GM21390 (cell line): ENCODE data around the gene LYPD3.
A peak's percentile ranks its signal among the peaks of the same experiment; 100 is the strongest.

ENCODE experiments used
- ATAC-seq: cut with Tn5 transposase; IDR thresholded peaks from one replicate; pipeline ENCODE4 v1.9.1; 2021; ENCODE audit not compliant: unreplicated experiment

LYPD3 gene

DNA sequence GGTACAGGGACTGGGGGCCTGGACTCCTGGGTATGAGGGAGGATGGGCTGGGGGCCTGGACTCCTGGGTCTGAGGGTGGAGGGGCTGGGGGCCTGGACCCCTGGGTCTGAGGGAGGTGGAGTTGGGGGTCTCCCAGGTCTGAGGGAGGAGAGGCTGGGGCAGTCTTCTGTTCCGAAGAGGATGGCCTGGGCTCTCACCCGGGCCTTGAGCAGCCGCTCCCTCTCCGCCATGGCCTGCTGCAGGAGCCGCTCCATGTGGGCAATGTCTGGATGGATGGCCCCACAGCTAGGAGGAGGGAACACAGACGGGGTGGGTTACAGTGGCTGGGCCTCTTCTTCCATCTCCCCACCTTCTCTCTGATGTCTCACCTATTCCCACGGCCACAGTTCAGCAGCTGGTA is 21.0 kb upstream of the LYPD3 start:
- ATAC-seq = no peak

DNA sequence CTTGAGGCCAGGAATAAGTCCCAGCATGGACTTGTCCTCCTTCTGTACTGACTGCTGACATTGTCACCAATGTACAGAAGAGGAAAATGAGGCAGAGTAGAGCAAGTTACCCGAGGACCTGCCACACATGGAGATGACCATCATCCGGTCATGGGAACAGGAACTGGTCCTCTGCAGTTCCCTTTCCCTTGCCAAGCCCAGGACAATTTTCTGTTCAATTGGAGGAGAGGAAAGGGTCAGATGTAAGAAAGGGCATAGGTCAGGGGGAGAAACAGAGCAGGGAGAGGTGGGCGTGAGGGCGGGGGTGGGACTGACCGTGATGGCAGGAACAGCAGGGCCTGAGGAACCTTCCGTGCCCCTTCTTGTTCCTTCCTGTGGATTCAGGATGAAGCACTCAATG is 20.5 kb upstream of the LYPD3 start:
- no peak for ATAC-seq

GRCh38 chr19:43483281-43483680 is 17.9 kb upstream of the LYPD3 start:
- ATAC-seq = no peak

DNA sequence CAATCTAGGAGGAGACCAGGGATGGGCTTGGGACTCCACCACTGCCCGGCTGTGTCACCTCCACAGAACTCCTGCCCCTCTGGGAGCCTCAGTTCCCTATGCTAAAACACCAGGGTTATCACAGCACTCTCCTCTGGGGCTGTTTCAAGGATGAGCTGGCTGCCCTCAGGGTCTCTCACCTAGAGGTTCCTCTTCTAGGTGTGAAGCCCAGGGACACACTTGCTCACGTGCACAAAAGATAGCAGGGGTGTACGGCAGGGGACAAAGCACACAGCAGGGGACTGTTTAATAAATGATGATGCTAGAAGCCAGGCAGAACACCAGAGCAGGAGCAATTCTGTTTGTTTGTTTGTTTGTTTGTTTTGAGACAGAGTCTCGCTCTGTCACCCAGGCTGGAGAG is 16.8 kb upstream of the LYPD3 start:
- no peak for ATAC-seq

- ATAC-seq = no peak
These were observed 16.3 kb upstream of the LYPD3 start for GRCh38 chr19:43481701-43482100.

DNA sequence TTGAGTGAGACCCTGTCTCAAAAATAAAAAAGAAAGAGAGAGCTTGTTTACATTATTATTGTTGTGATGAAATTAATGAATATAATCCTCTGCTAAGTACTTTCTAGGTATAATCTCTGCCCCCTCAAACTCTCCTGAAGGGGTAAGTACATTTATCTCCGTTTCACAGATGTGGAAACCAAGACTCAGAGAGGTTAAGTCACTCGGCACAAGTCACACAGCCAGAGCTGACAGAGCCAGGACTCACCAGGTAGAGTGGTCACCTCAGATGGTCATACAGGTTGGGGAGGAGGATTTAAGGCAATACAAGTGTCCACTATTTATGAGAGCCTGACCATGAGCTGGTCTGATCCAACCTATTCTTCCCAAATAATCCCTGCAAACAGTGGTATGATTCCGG is 15.2 kb upstream of the LYPD3 start:
- ATAC-seq = no peak

DNA sequence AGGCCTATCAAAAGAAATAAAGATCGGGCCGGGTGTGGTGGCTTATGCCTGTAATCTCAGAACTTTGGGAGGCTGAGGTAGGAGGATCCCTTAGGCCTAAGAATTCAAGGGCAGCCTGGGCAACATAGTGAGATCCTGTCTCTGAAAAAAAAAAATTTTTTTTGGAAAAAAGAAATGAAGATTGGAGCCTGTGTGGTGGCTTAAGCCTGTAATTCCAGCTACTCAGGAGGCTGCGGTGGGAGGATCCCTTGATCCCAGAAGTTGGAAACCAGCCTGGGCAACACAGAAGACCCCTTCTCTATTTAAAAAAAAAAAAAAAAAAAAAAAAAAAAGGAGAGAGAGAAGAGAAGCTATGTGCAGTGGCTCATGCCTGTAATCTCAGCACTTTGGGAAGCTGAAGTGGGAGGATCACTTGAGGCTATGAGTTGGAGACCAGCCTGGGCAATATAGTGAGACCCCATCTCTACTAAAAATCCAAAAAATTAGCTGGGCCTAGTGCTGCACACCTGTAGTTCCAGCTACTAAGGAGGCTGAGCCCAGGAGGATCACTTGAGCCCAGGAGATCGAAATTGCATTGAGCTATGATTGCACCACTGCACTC is 14.7 kb upstream of the LYPD3 start:
- no peak for ATAC-seq

GRCh38 chr19:43479226-43479625 is 13.8 kb upstream of the LYPD3 start:
- no peak for ATAC-seq

- ATAC-seq = no peak
These were observed 12.9 kb upstream of the LYPD3 start for GRCh38 chr19:43478323-43478722.

DNA sequence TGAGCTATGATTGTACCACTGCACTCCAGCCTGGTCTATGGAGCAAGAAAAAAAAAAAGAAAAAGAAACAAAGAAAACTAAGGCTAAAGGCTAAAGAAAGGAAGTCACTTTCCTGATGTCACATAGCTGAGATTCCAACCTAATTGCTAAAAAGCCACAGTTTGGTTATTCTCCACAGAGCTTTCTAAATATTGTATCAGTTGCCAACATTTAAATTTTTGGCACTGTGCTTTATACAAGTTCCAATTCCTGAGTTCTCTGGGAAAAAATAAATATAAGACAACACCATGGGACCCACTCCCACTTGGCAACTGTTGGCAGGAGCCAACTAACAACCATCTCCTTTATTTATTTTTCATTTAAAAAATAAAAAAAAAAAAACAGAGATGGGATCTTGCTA is 11.2 kb upstream of the LYPD3 start:
- ATAC-seq = no peak

DNA sequence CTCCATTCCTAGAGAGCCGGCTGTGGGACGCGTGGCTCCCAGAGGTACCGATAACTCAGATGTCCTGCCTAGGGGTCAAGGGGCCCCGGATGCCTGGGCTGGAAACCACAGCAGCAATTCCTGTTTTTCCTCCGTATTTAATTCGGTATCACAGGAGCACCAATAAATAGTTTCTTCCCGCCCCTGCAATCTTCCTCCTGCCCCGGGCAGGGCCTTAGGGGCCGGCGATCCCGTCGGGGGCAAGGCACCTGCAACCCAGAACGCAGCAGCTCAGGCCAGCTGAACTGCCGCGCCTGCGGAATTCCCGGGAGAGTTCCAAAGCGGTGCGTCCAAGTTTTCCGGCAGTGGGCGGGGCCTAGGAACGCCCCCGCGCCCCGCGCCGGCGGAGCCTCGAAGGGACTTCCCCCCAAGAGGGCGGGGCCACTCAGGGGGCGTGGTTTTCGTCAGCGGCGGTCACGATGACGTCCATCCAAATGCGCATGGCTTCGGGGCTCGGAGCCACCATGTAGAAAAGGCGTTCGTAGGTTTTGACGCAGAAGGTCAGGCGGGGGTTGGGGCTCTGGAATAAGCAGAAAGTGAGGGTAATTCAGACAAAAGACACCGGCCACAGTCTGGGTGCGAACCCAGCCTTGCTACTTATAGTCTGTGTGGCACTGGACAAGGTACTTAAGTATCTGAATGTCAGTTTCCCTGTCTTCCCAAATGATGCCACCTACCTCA is 9.7 kb upstream of the LYPD3 start:
- ATAC-seq = no peak

DNA sequence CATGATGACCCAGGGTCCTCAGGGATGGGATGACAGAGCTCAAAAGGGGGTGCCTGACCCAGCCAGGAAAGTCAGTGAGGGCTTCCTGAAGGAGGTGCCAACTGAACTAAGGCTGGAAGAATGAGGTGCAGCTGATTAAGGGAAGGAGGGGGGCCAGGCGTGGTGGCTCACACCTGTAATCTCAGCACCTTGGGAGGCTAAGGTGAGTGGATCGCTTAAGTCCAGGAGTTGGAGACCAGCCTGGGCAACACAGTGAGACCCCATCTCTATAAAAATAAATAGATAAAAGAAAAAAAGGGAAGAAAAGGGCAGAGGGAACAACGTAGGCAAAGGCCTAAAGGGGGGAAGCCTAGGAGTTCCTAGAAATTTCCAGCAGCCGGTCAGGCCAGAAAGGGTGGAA is 9.1 kb upstream of the LYPD3 start:
- ATAC-seq = no peak

GRCh38 chr19:43471091-43471490 is 5.7 kb upstream of the LYPD3 start:
- no peak for ATAC-seq

GRCh38 chr19:43470288-43470687 is 4.9 kb upstream of the LYPD3 start:
- ATAC-seq = no peak

DNA sequence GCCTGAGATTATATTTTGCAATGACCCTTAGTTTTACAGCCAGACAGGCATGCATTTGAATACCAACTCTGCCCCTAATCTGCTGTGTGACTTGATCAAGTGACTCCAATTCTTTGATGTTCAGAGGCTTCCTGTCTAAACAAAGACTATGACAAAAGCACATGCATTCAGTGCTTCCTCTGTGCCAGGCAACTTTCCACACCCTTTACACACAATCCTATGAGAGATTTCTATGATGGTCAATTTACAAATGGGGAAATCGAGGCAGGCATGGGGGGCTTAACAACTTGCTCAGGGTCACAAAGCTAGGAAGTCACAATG is 3.7 kb upstream of the LYPD3 start:
- ATAC-seq = no peak

GRCh38 chr19:43468354-43469159 is 3.1 kb upstream of the LYPD3 start:
- no peak for ATAC-seq

DNA sequence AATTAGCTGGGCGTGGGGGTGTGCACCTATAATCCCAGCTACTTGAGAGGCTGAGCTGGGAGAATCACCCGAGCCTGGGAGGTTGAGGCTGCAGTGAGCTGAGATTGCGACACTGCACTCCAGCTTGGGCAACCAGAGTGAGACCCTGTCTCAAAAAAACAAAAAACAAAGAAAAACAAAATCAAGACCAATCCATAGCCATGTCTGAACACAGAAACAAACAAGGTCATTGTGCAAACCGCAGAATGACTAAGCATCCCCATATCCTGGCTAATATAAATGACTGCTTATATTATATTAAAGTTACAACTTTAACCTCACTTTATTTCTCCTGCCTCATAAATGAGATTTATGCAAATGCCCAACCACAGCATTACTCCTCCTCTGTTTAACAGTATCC is 2.3 kb upstream of the LYPD3 start:
- ATAC-seq = no peak

DNA sequence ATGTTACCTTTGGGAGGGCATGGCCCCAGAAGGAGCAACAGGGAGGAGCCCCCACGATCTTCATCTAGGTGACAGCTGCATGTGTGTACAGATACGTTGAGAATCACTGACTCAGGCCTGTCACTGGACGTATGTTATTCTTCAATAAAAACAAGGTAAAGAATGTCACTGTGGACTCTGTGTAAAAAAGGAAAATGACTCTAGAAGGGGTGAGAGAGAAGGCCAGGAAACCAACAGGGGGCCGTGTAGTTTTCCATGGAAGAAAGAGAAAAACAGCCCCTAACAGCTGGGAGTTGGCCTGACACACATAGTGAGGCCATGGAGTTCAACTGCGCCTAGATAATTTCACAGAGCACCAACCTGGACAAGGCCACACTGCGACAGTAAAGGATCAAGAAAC is 1.9 kb upstream of the LYPD3 start:
- no peak for ATAC-seq

GRCh38 chr19:43466793-43467192 is 1.4 kb upstream of the LYPD3 start:
- ATAC-seq = no peak

GRCh38 chr19:43464134-43464775 is 1.2 kb downstream of the LYPD3 start:
- peak; percentile 39 for ATAC-seq

DNA sequence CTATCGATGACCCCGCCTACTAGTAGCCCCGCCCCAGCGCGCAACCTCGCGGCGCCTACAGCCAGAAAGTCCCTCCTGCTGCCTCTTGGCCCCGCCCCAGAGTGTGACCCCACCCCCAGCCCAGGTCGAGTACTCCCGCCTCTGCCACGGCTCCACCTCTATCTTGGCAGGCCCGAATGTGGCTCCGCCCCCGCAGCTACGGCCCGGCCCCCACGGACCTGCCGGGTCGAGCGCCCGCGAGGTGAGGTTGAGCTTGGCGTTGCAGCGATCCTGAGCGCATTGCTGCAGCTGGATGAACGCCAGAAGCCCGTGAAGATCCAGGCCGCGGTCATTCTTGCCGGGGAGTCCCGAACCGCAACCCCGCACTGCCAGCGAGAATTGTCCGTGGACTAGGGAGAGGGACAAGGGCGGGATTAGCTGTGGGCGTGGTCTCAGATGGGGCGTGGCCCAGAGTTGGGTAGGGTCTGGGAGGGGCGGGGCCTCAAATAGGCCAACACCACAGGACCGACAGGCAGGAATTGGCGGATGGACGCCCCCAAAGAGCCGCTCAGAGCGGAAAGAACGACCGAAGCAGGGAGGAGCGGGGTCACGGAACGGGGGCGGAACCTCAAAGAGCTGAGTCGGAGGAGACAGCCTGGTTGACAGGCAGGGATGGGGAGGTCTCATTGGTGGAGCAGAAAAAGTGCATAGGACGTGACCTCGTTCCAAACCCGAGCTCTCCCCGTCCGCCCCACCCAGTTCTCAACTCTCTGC is 1.9 kb downstream of the LYPD3 start:
- peak; percentile 81 for ATAC-seq
